Cardiac atrium fibroblast (primary cell): Measurements from ENCODE around the gene KRT85. TPM values are rescaled to one million over a fixed set of nuclear protein-coding genes. Genes with fewer than 3 reads are reported as not detected.

ENCODE experiments used
- total RNA-seq: library from RNA; depleted of rRNA; stranded (reverse); fragments of >200 nt; gene quantifications from 2 replicates; pipeline ENCODE4 v1.2.3, GENCODE V29; 2015

Gene KRT85
- not detected in 2 replicates for total RNA-seq

DNA sequence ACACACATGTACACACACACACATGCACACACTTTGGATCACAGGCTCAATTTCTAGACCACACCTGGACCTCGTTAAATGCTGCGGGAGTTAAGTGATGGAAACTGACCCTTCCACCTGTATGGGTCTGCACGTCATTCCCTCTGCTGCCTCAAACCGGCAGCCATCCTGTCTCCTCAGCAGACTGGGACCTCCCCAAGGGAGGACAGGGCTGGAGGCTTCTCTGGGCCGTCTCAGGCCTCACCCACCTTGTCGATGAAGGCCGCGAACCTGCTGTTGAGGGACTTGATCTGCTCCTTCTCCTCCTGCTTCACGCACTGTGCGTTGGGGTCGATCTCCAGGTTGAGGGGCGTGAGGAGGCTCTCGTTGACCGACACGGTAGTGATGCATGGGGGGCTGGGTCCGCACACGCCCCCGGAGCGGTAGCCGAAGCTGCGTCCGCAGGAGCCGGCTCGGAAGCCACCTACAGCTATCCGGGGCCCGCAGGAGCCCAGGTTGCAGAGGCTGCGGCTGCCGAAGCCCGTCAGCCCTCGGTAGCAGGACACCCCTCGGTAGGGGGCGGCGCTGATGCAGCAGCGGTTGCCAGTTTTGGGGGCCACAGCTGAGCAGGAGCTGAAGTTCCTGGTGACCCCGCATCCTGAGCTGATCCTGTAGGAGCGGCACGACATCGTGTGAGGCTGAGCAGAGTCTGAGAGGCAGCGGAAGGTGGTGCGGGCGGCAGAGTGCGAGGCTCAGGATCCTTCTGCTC, at the start of gene KRT85:
Gene KRT85, minus strand, starts transcription at position 744 of the 748 bp plus-strand sequence. Its CDS starts 76 bp downstream, at position 668.

GRCh38 chr12:52405922-52406385, 38.7 kb upstream of the KRT85 start, which contains the start of gene KRT82:
TSS of gene KRT82 (minus strand) at chr12:52406335. CDS start at chr12:52406277, 58 bp downstream.

GRCh38 chr12:52385226-52385702, 18.0 kb upstream of the KRT85 start, which contains the start of gene KRT84:
TSS of gene KRT84 (minus strand) at chr12:52385652. CDS start at chr12:52385585, 67 bp downstream.

DNA sequence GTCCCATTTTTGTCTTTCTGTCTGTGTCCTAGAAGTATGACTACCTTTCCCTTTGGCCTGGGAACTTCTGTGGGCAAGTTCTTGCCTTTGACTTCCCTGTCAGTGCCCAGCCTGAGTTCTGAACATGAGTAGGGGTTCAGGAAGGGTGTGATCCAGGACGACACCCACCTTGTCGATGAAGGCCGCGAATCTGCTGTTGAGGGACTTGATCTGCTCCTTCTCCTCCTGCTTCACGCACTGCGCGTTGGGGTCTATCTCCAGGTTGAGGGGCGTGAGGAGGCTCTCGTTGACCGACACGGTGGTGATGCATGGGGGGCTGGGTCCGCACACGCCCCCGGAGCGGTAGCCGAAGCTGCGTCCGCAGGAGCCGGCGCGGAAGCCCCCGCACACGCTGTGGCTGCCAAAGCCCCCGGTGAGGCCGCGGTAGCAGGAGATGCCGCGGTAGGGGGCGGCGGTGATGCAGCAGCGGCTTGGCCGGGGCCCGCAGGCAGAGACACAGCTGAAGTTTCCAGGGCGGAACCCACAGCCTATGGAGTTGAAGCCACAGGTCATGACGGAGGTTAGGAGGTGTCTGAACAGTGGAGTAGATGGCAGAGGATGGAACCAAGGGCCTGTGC, 46.4 kb downstream of the KRT85 start, which contains the start of gene KRT83:
Gene KRT83, minus strand, starts transcription at position 615 of the 617 bp plus-strand sequence. Its CDS starts 63 bp downstream, at position 552.

Other genes with a start within 250 kb of the KRT85 start
- under 0.01 TPM in 1 of 2 replicates, not detected in the other for gene KRT80, start 175.5 kb downstream of the KRT85 start, total RNA-seq
- gene KRT7, start 134.2 kb downstream of the KRT85 start, total RNA-seq = 85.9 and 90.6 TPM in 2 replicates
- 0.54 TPM in 1 of 2 replicates, not detected in the other for gene KRT86, start 92.8 kb downstream of the KRT85 start, total RNA-seq
- 0.16 TPM in 1 of 2 replicates, not detected in the other for gene KRT81, start 75.9 kb downstream of the KRT85 start, total RNA-seq
- not detected in 2 replicates for gene KRT83, start 46.1 kb downstream of the KRT85 start, total RNA-seq
- not detected in 2 replicates for gene KRT84, start 18.2 kb upstream of the KRT85 start, total RNA-seq
- gene KRT82, start 38.9 kb upstream of the KRT85 start, total RNA-seq = not detected in 2 replicates
- gene KRT75, start 66.9 kb upstream of the KRT85 start, total RNA-seq = not detected in 2 replicates
- not detected in 2 replicates for gene KRT6B, start 84.7 kb upstream of the KRT85 start, total RNA-seq
- gene KRT6C, start 106.3 kb upstream of the KRT85 start, total RNA-seq = not detected in 2 replicates
- gene KRT6A, start 125.8 kb upstream of the KRT85 start, total RNA-seq = not detected in 2 replicates
- gene KRT5, start 152.9 kb upstream of the KRT85 start, total RNA-seq = not detected in 2 replicates
- not detected in 2 replicates for gene KRT71, start 185.7 kb upstream of the KRT85 start, total RNA-seq
- gene KRT74, start 206.4 kb upstream of the KRT85 start, total RNA-seq = not detected in 2 replicates
- gene KRT72, start 234.0 kb upstream of the KRT85 start, total RNA-seq = not detected in 2 replicates